DND-41 (cell line): ENCODE data around the gene DTNBP1.

Experiments
- ATAC-seq: fragments of 200-7000 bp; cut with Tn5 transposase; 3 replicates; pipeline ENCODE4 v1.9.1; 2021; ENCODE audit warnings: low read depth; ENCODE audit not compliant: insufficient read depth
- DNase-seq: peaks from one replicate; pipeline ENCODE4 v3.0.0-alpha.2; 2020
- H2AFZ ChIP-seq: 2 replicates; pipeline ENCODE4 v1.6.0; 2012; ENCODE audit warnings: low read depth, low read length
- H3K27ac ChIP-seq: 2 replicates; pipeline ENCODE4 v1.5.1; 2012; ENCODE audit warnings: low read length, inconsistent platforms
- H3K27me3 ChIP-seq: fragments of 200-600 bp; sonication (generic); 2 replicates; pipeline ENCODE4 v1.6.0; 2012; ENCODE audit warnings: low read length, mild to moderate bottlenecking, inconsistent platforms; ENCODE audit not compliant: insufficient read depth, poor library complexity
- H3K36me3 ChIP-seq: 2 replicates; pipeline ENCODE4 v1.5.1; 2012; ENCODE audit warnings: low read length, inconsistent platforms; ENCODE audit not compliant: insufficient read depth
- H3K4me1 ChIP-seq: 2 replicates; pipeline ENCODE4 v1.5.1; 2012; ENCODE audit warnings: mild to moderate bottlenecking, low read length; ENCODE audit not compliant: insufficient read depth
- H3K4me2 ChIP-seq: 2 replicates; pipeline ENCODE4 v1.6.0; 2012; ENCODE audit warnings: mild to moderate bottlenecking, moderate library complexity, low read length, inconsistent platforms; ENCODE audit not compliant: insufficient read depth
- H3K4me3 ChIP-seq, 2 experiments: fragments of 200-600 bp in 1 of 2; shearing (Covaris generic) in 1 of 2; 2 replicates each; pipeline ENCODE4 v1.5.1; 2012 to 2016; ENCODE audit warnings: inconsistent platforms in 2 of 2, low read length in 2 of 2, mild to moderate bottlenecking in 2 of 2, low read depth in 1 of 2, moderate library complexity in 1 of 2
- H3K79me2 ChIP-seq: 2 replicates; pipeline ENCODE4 v1.6.0; 2012; ENCODE audit warnings: low read length, inconsistent platforms; ENCODE audit not compliant: insufficient read depth
- H3K9ac ChIP-seq: 2 replicates; pipeline ENCODE4 v1.6.0; 2012; ENCODE audit warnings: low read depth, mild to moderate bottlenecking, inconsistent platforms, low read length, moderate library complexity
- H3K9me3 ChIP-seq: 2 replicates; pipeline ENCODE4 v1.5.1; 2012; ENCODE audit warnings: low read length, moderate library complexity, mild to moderate bottlenecking, inconsistent platforms; ENCODE audit not compliant: insufficient read depth, severe bottlenecking
- H4K20me1 ChIP-seq: 2 replicates; pipeline ENCODE4 v1.6.0; 2012; ENCODE audit warnings: low read length; ENCODE audit not compliant: insufficient read depth
- CTCF ChIP-seq: IDR thresholded peaks from 2 replicates; pipeline ENCODE4 v1.5.1; 2012; ENCODE audit warnings: borderline replicate concordance, low read length, moderate library complexity, mild to moderate bottlenecking; ENCODE audit not compliant: poor library complexity, severe bottlenecking; ENCODE audit errors: extremely low read depth
- EZH2 ChIP-seq: IDR thresholded peaks from 3 replicates; pipeline ENCODE4 v1.6.1; 2012; ENCODE audit warnings: borderline replicate concordance, low read depth, mild to moderate bottlenecking, moderate library complexity, low read length, inconsistent platforms; ENCODE audit not compliant: severe bottlenecking

Gene DTNBP1

GRCh38 chr6:15592610-15593009, 70.2 kb downstream of the DTNBP1 start:
- ATAC-seq, result no peak

GRCh38 chr6:15588971-15589634, 73.7 kb downstream of the DTNBP1 start:
- no peak overlapping the region for H2AFZ ChIP-seq
- no peaks in the 10 kb centered on the region for H3K4me1 ChIP-seq
- no peak for DNase-seq
- ATAC-seq, result no peak; the same call in 2 of the 3 replicates
- no peak overlapping the region for H3K9ac ChIP-seq
- no peak overlapping the region for H3K27ac ChIP-seq
- H3K79me2 ChIP-seq, result peaks cover 8% of the 10 kb centered on the region; the same call in 1 of the 2 replicates
- no peak overlapping the region for H3K4me3 ChIP-seq
- TF ChIP-seq CTCF, result no peak
- no peak for TF ChIP-seq EZH2
- H4K20me1 ChIP-seq, result no peaks in the 10 kb centered on the region
- no peak overlapping the region for H3K4me2 ChIP-seq
- no peaks in the 10 kb centered on the region for H3K27me3 ChIP-seq
- no peaks in the 10 kb centered on the region for H3K9me3 ChIP-seq
- H3K36me3 ChIP-seq, result peaks cover 6% of the 10 kb centered on the region; the same call in 1 of the 2 replicates

More at GRCh38 chr6:15592610-15593009, 70.2 kb downstream of the DTNBP1 start:
- DNase-seq, result no peak
- Histone ChIP-seq H2AFZ (no peak overlapping the region), H3K27ac (no peak overlapping the region), H3K27me3 (no peaks in the 10 kb centered on the region), H3K4me1 (no peaks in the 10 kb centered on the region), H3K4me2 (no peak overlapping the region), H3K79me2 (peaks cover 16% of the 10 kb centered on the region; the same call in 1 of the 2 replicates), H4K20me1 (0 out of 2 replicates have a peak, but pooled peaks cover 5% of the 10 kb centered on the region), H3K9ac (no peak overlapping the region), H3K9me3 (no peaks in the 10 kb centered on the region), H3K4me3 (no peak overlapping the region), H3K36me3 (peaks cover 20% of the 10 kb centered on the region; the same call in 1 of the 2 replicates)
- TF ChIP-seq CTCF (no peak), EZH2 (no peak)

DNA sequence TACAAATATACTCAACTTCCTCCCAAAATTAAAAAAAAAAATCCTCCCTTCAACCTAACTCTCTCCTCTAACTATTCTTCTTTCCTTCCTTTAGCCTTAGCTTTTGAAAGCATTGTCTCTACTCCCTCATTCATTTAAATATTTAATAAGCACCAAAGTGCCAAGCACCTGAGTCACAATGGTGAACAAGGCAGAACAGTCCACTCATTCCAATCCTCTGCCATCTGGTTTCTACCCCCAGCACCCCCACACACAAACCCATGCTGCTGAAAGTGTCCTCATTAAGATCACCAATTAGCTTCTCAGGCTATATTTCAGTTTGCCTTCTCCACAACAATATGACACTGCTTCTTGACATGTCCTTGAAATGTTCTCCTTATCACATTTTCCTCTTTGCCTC, 76.3 kb downstream of the DTNBP1 start:
- H3K9me3 ChIP-seq, result no peaks in the 10 kb centered on the region
- no peaks in the 10 kb centered on the region for H3K27me3 ChIP-seq
- no peak for DNase-seq
- ATAC-seq, result no peak
- H4K20me1 ChIP-seq, result no peaks in the 10 kb centered on the region
- no peak overlapping the region for H3K27ac ChIP-seq
- no peak overlapping the region for H2AFZ ChIP-seq
- no peak overlapping the region for H3K4me3 ChIP-seq
- H3K9ac ChIP-seq, result no peak overlapping the region
- TF ChIP-seq CTCF (no peak), EZH2 (no peak)
- no peak overlapping the region for H3K4me2 ChIP-seq
- no peaks in the 10 kb centered on the region for H3K4me1 ChIP-seq
- no peaks in the 10 kb centered on the region for H3K36me3 ChIP-seq
- H3K79me2 ChIP-seq, result 0 out of 2 replicates have a peak, but pooled peaks cover 5% of the 10 kb centered on the region
